K562 (cell line): ENCODE results near the gene ELF1. TPM values are rescaled to one million over a fixed set of nuclear protein-coding genes. Genes with fewer than 3 reads are reported as not detected.

Experiments used
- ARID1B ChIP-seq: fragments of 450-650 bp; IDR thresholded peaks from 2 replicates; pipeline ENCODE4 v1.6.1; 2016; ENCODE audit warnings: antibody characterized with exemption, mild to moderate bottlenecking, inconsistent platforms
- BACH1 ChIP-seq: fragments of 200-800 bp; sonication (Bioruptor generic); IDR thresholded peaks from 2 replicates; pipeline ENCODE4 v1.6.1; 2016; ENCODE audit warnings: missing genetic modification characterization, missing compliant biosample characterization
- CEBPB ChIP-seq: fragments of 450-650 bp; IDR thresholded peaks from 2 replicates; pipeline ENCODE4 v1.6.1; 2016; ENCODE audit warnings: missing genetic modification characterization, missing compliant biosample characterization
- CTBP1 ChIP-seq: fragments of 450-650 bp; IDR thresholded peaks from 2 replicates; pipeline ENCODE4 v1.6.1; 2016; ENCODE audit warnings: borderline replicate concordance
- CTCF ChIP-seq, 3 experiments: IDR thresholded peaks in 2 of 3; conservative IDR thresholded peaks in 1 of 3; 2 replicates each; pipeline ENCODE4 v1.5.1; 2011 to 2012; ENCODE audit warnings: low read length in 3 of 3, mild to moderate bottlenecking in 3 of 3, control low read depth in 2 of 3, improper control_type of control experiment in 1 of 3, inconsistent platforms in 1 of 3, low read depth in 1 of 3, mixed read lengths in 1 of 3, moderate library complexity in 1 of 3; ENCODE audit not compliant: insufficient read depth in 2 of 3
- HDAC8 ChIP-seq: fragments of 450-650 bp; IDR thresholded peaks from 2 replicates; pipeline ENCODE4 v1.6.1; 2016; ENCODE audit warnings: mild to moderate bottlenecking, missing genetic modification characterization, moderate library complexity, missing compliant biosample characterization
- HES1 ChIP-seq: fragments of 450-650 bp; IDR thresholded peaks from 2 replicates; pipeline ENCODE4 v1.6.1; 2016; ENCODE audit warnings: low read depth, mild to moderate bottlenecking, moderate library complexity
- JUN ChIP-seq, 2 experiments: sonication (generic) in 1 of 2; formaldehyde crosslinking in 1 of 2; IDR thresholded peaks; 2 replicates each; pipeline versions ENCODE4 v1.6.1 to v1.8.0; 2012 to 2022; ENCODE audit warnings: borderline replicate concordance in 2 of 2, mild to moderate bottlenecking in 2 of 2, improper control_type of control experiment in 1 of 2, low read depth in 1 of 2, low read length in 1 of 2, missing genetic modification reagents in 1 of 2
- MCM5 ChIP-seq: fragments of 450-650 bp; IDR thresholded peaks from 2 replicates; pipeline ENCODE4 v1.6.1; 2016; ENCODE audit warnings: low read depth
- MYNN ChIP-seq, 2 experiments: sonication (generic); formaldehyde crosslinking in 1 of 2; IDR thresholded peaks; 2 replicates each; pipeline versions ENCODE4 v1.5.0 to v1.6.1; 2016 to 2020; ENCODE audit warnings: antibody characterized with exemption in 1 of 2, missing genetic modification reagents in 1 of 2
- NCOR1 ChIP-seq: fragments of 450-650 bp; IDR thresholded peaks from 2 replicates; pipeline ENCODE4 v1.6.1; 2016; ENCODE audit warnings: mild to moderate bottlenecking, moderate library complexity
- RCOR1 ChIP-seq, 2 experiments: IDR thresholded peaks; 2 replicates each; pipeline ENCODE4 v1.6.1; 2012; ENCODE audit warnings: low read depth in 2 of 2, low read length in 2 of 2, borderline replicate concordance in 1 of 2, improper control_type of control experiment in 1 of 2
- THAP7 ChIP-seq: fragments of 250-450 bp; sonication (Bioruptor Pico); IDR thresholded peaks from 2 replicates; pipeline ENCODE4 v1.5.0; 2021
- ZFP36 ChIP-seq: fragments of 150-350 bp; IDR thresholded peaks from 2 replicates; pipeline ENCODE4 v1.6.1; 2018; ENCODE audit warnings: low read length, low read depth; ENCODE audit not compliant: partially characterized antibody
- ZNF12 ChIP-seq: sonication (generic); formaldehyde crosslinking; IDR thresholded peaks from 2 replicates; pipeline ENCODE4 v1.4.0; 2020; ENCODE audit warnings: mild to moderate bottlenecking, missing genetic modification reagents
- ZNF316 ChIP-seq: fragments of 450-650 bp; IDR thresholded peaks from 2 replicates; pipeline ENCODE4 v1.6.1; 2016
- ZNF561 ChIP-seq: fragments of 450-650 bp; formaldehyde crosslinking; conservative IDR thresholded peaks from 2 replicates; pipeline ENCODE4 v1.4.0; 2020; ENCODE audit warnings: mild to moderate bottlenecking, moderate library complexity
- ZNF785 ChIP-seq: fragments of 250-450 bp; sonication (Bioruptor Pico); IDR thresholded peaks from 2 replicates; pipeline ENCODE4 v1.4.0; 2020; ENCODE audit warnings: mild to moderate bottlenecking
- polyA plus RNA-seq, 8 experiments: library from polyadenylated mRNA; depleted of rRNA in 4 of 8; stranded (reverse) in 5 of 8; unstranded in 3 of 8; fragments of >200 nt; fragmentation: Nextera tagmentation in 2 of 8; fragmentation: Illumina TruSeq in 1 of 8; extraction: Ambion mirVana in 2 of 8; extraction: Trizol in 1 of 8; gene quantifications; 2 replicates each; pipeline versions ENCODE4 v1.2.1 to v1.2.3, GENCODE V29; 2011 to 2014; ENCODE audit warnings: inconsistent platforms in 1 of 8, missing spikeins in 1 of 8
- total RNA-seq, 7 experiments: library from RNA; depleted of rRNA in 6 of 7; stranded (reverse); fragments of >200 nt in 6 of 7; fragmentation: Illumina TruSeq in 2 of 7; extraction: Trizol in 2 of 7; gene quantifications; 2 replicates each; pipeline versions ENCODE4 v1.2.1 to v1.2.3, GENCODE V29; 2011 to 2021; ENCODE audit warnings: low replicate concordance in 1 of 7

ELF1 gene
- total and polyA plus RNA-seq, 9 of the 15 experiments (the other 6 are each of a cell fraction or from before 2014, with no cell fraction given): 24.7 to 54.4 (median 33.4) TPM

GRCh38 chr13:41008349-41008980 is 10.7 kb downstream of the ELF1 start (continued):
- TF ChIP-seq THAP7 (CRISPR knock-in tag) (no peak), CEBPB (peak; percentile 69), ZNF785 (CRISPR knock-in tag) (no peak), CTCF (IDR thresholded peaks at IDR 0.05 in 2 of 3, conservative IDR thresholded peaks at IDR 0.05 in 1 of 3; ENCODE audit: insufficient read depth in 2 of 3, low read depth in 1 of 3, low read length in 3 of 3) (no peak), ARID1B (peak; percentile 47; the same call in 1 of the 2 replicates), NCOR1 (no peak), HDAC8 (tag) (no peak), MCM5 (no peak), ZFP36 (no peak), JUN (IDR thresholded peaks at IDR 0.05; ENCODE audit: borderline replicate concordance, low read depth, low read length) (0 out of 2 replicates have a peak, but pooled peaks have one; percentile 41), JUN (CRISPR knock-in tag; IDR thresholded peaks at IDR 0.05; ENCODE audit: borderline replicate concordance) (no peak), RCOR1 (IDR thresholded peaks at IDR 0.05; ENCODE audit: borderline replicate concordance in 1 of 2, low read depth in 2 of 2, low read length in 2 of 2) (no peak), BACH1 (tag) (no peak), HES1 (no peak), ZNF12 (CRISPR knock-in tag) (no peak), MYNN (IDR thresholded peaks at IDR 0.05) (no peak), MYNN (CRISPR knock-in tag; IDR thresholded peaks at IDR 0.05) (no peak), CTBP1 (no peak), ZNF561 (CRISPR knock-in tag) (no peak), ZNF316 (no peak)
